Kidney capillary endothelial cell (primary cell): ENCODE results near the gene HERC2.
"Not testable (repeated sequence)": the region's sequence is repeated elsewhere in the genome, so short reads cannot be mapped to it uniquely, and the experiment has no call there.

Source experiments
- DNase-seq: peaks from one replicate; pipeline ENCODE4 v3.0.0-alpha.2; 2018; ENCODE audit warnings: low spot score

Gene HERC2

DNA sequence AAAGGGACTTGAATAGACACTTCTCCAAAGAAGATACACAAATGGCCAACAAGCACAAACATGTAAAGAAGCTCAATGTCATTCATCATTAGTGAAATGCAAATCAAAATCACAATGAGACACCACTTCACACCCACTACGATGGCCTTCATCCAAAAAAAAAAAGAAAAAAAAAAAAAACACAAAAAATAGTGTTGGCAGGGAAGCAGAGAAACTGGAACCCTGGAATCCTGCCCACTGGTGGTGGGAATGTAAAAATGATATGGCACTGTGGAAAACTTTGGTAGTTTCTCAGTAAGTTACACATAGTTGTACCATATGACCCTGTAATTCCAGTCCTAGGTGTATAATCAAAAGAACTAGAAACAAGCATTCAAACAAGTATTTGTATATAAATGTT, 94.7 kb downstream of the HERC2 start:
- DNase-seq, result not testable (repeated sequence)

DNA sequence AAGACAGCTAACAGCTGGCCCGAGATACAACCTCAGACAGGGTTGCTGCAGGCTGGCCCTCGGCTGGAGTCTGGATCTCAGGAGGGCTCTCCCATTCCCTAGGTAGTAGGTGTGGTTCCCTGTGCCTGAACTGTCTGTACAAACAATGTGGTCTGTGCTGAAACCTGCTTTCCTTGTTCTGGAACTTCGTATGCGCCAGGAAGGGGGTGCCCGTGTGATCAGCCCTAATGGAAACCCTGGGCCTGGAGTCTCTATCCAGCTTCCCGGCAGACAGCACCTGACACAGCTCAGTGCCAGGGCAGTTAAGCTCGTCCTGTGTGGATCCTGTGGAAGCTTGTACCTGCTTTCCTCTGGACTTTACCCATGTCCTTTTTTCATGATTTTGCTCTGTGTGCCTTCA, 99.4 kb downstream of the HERC2 start:
- not testable (repeated sequence) for DNase-seq

- not testable (repeated sequence) for DNase-seq
Measured at GRCh38 chr15:28221696-28222095, 100.3 kb downstream of the HERC2 start.

DNA sequence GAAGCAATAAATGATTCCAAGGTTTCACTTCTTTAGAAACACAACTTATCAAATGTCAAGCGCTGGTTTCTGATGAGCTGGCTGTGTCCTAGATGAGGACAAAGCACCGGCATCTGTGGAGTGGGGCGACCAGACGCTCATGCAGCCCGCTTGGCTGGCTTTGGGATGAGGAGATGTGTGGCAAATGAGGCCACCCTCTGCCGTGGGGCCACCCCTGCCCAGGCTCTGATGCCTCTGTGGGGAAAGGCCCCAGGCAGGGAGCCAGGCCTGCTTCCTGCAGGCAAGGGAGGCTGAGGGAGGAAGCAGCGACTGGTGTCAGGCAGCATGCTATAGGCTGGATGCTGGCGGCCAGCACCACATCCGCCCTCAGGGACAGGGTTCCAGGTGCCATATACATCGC, 102.9 kb downstream of the HERC2 start:
- no peak for DNase-seq

GRCh38 chr15:28216946-28217546, 104.9 kb downstream of the HERC2 start:
- DNase-seq, result not testable (repeated sequence)

- DNase-seq, result not testable (repeated sequence)
Measured at GRCh38 chr15:28215521-28215920, 106.5 kb downstream of the HERC2 start.

- not testable (repeated sequence) for DNase-seq
Measured at GRCh38 chr15:28214006-28214790, 107.8 kb downstream of the HERC2 start.

GRCh38 chr15:28213393-28213792, 108.6 kb downstream of the HERC2 start:
- DNase-seq, result not testable (repeated sequence)

DNA sequence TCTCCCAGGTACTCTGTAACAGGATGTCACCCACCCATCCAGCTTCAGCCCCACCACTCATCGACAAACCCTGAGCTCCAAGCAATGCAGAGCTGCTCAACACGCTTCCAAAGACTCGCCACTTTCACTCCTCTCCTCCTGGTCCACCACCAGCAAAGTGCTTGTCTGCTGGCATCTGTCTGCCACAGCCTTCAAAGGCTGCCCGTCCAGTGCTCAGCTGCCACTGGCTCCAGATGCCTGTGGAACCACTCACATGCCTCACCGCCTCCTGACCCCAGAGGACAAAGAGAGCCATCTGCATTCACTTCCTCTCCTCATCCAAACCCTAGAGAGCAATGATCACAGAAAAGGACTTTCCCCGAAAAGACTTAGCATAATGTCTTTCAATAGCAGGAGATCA, 113.4 kb downstream of the HERC2 start:
- DNase-seq, result no peak

GRCh38 chr15:28205640-28206039, 116.3 kb downstream of the HERC2 start:
- not testable (repeated sequence) for DNase-seq

GRCh38 chr15:28203055-28203828, 118.7 kb downstream of the HERC2 start:
- DNase-seq, result not testable (repeated sequence)

DNA sequence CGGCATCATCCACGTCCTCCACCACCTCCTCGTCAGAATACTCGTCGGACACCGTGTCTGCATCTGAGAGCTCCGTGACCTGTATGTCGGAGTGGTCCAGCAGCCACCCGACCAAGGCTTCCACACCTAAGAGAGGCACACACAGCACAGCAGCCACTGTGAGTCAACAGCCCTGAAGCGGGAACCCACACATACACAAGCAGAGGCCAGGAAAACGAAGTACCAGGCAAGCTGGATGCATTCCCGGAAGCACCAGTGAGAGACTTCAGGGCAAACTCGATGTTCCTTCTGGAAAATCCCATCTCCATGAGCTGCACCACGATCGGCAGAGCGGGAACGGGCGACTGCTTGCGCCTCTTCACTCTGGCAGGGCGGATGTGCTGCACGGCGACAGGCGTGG, 119.9 kb downstream of the HERC2 start:
- DNase-seq, result not testable (repeated sequence)

- not testable (repeated sequence) for DNase-seq
Measured at GRCh38 chr15:28198215-28198614, 123.8 kb downstream of the HERC2 start.

GRCh38 chr15:28197694-28198093, 124.3 kb downstream of the HERC2 start:
- DNase-seq, result not testable (repeated sequence)

DNA sequence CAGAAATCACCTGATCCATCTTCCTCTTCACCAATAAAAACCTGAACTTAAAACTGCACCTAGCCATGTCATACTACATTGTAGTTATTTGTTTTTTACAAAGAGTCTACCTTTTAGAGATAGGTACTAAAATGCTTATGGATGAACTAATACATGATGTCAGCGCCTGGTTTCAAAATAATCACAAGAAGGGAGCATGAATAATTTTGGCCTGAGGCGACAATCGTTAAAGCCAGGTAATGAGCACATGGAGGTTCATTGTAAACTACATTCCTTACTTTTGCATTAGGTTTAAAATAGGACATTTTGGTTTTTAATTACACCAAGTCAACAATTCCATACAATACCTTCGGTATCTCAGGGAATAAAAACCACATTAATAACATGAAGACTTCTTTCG, 125.4 kb downstream of the HERC2 start:
- not testable (repeated sequence) for DNase-seq

GRCh38 chr15:28192772-28193171, 129.2 kb downstream of the HERC2 start:
- no peak for DNase-seq

GRCh38 chr15:28191832-28192231, 130.1 kb downstream of the HERC2 start:
- no peak for DNase-seq

DNA sequence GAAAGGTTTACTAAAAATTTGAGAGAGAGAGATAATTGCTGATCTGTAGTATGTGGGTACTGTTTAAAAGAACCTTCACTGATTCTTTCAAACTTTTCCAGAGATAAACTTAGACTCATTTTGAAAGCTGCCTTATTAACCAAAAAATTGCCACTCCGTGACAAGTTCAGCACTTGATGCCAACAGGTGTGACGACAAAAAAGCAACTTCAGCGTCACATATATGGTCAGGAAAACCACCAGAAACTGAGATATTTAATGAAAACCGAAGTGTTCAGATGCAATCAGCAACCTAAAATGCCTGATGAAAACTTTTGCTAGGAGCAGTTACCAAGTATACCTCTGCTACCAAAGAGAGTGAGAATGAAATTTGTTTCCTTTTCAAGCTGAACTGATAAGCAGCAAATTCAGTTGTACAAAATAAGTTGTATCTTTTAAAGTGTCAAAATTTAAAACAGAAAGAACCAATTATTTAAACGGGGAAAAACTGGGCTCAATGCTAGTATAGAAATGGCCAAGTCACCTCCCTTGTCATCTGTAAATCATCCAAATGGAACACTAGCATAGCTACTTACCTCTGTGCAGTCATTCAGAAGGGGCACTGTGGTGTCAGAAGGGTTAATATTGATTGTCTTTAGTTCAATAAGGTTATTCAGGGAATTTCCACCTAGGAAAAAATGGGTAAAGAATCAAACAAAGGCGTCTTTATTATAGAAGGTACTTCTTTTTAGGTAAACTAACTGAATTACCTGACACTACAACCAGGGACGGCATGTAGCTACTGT, 131.4 kb downstream of the HERC2 start:
- DNase-seq, result no peak

GRCh38 chr15:28185148-28185895, 136.7 kb downstream of the HERC2 start:
- no peak for DNase-seq

GRCh38 chr15:28184166-28184565, 137.8 kb downstream of the HERC2 start:
- no peak for DNase-seq

- DNase-seq, result no peak
Measured at GRCh38 chr15:28182731-28183130, 139.2 kb downstream of the HERC2 start.
